NB4 (cell line): ENCODE results near the gene LIG4.

Experiments
- DNase-seq: peaks from one replicate; pipeline ENCODE4 v3.0.0; 2010; ENCODE audit warnings: low read depth
- H3K4me3 ChIP-seq: one replicate; pipeline ENCODE4 v1.5.1; 2011; ENCODE audit warnings: mild to moderate bottlenecking, low read depth, low read length, moderate library complexity
- CTCF ChIP-seq: IDR thresholded peaks from one replicate; pipeline ENCODE4 v1.5.1; 2012; ENCODE audit warnings: low read depth, low read length
- MAX ChIP-seq: IDR thresholded peaks from 2 replicates; pipeline ENCODE4 v1.6.1; 2011; ENCODE audit warnings: low read depth, low read length
- MYC ChIP-seq: IDR thresholded peaks from 2 replicates; pipeline ENCODE4 v1.6.1; 2011; ENCODE audit warnings: low read depth, low read length
- POLR2A ChIP-seq: IDR thresholded peaks from 2 replicates; pipeline ENCODE4 v1.6.1; 2011; ENCODE audit warnings: mild to moderate bottlenecking; ENCODE audit not compliant: insufficient read length; ENCODE audit errors: extremely low read depth

The LIG4 gene

GRCh38 chr13:108168929-108169328 is 46.4 kb downstream of the LIG4 start:
- DNase-seq = no peak
- no peak for TF ChIP-seq MAX
- no peak for TF ChIP-seq CTCF
- no peak for TF ChIP-seq MYC
- no peak for TF ChIP-seq POLR2A
- no peak overlapping the region for H3K4me3 ChIP-seq

- no peak overlapping the region for H3K4me3 ChIP-seq
- TF ChIP-seq POLR2A = no peak
- TF ChIP-seq MAX = no peak
- TF ChIP-seq CTCF = no peak
- no peak for TF ChIP-seq MYC
- DNase-seq = no peak
Observed at GRCh38 chr13:108166078-108166477, 49.3 kb downstream of the LIG4 start.

GRCh38 chr13:108158746-108159145 is 56.6 kb downstream of the LIG4 start:
- DNase-seq = no peak
- H3K4me3 ChIP-seq = no peak overlapping the region
- TF ChIP-seq POLR2A (no peak), CTCF (no peak), MAX (no peak), MYC (no peak)
